ENCODE data around the gene ERRFI1. TPM values are rescaled to one million over a fixed set of nuclear protein-coding genes. Genes with fewer than 3 reads are reported as not detected.
A peak's percentile ranks its signal among the peaks of the same experiment; 100 is the strongest.
"Not testable (repeated sequence)": the region's sequence is repeated elsewhere in the genome, so short reads cannot be mapped to it uniquely, and the experiment has no call there.

Gene ERRFI1
- total RNA-seq = 100 to 1,000 TPM in 1 of 4 donors, 10 to 100 TPM in 2, 1 to 10 TPM in 1; 10.0 to 101 (median 70.0) TPM

- DNase-seq = peak; percentile 95
- peak within 1 kb of the TSS; percentile 68 to 92 (median 90) for H3K4me3 ChIP-seq
- H3K27me3 ChIP-seq = no peaks in the 10 kb centered on the region
- H3K27ac ChIP-seq = peak within 1 kb of the TSS; percentile 92 to 96 (median 94)
- intact Hi-C loops (cut with DNase I; ENCODE audit: low total_unique reads) (loop anchor here (5.0 to 10.0 kb wide), 3 partner anchors 111 to 291 kb away; partner anchors contain the start of gene SLC45A1), in situ Hi-C loops (cut with MboI; ENCODE audit: low pct_ligation_motif_present in 1 of 4, low pct_unique_long_range_greater_than_20kb in 1 of 4, low sequenced_read_pairs in 3 of 4) (no loop called here)
- no peaks in the 10 kb centered on the region for H3K36me3 ChIP-seq
- H3K9me3 ChIP-seq = no peaks in the 10 kb centered on the region
- peak in 1 of 5 experiments; percentile 4 for TF ChIP-seq CTCF (IDR thresholded peaks at IDR 0.05)
- peak; percentile 95 for TF ChIP-seq POLR2A (IDR thresholded peaks at IDR 0.05)
- TF ChIP-seq EP300 (IDR thresholded peaks at IDR 0.05; ENCODE audit: low read depth) = no peak
- peak; percentile 98 to 99 (median 99) for TF ChIP-seq POLR2AphosphoS5 (IDR thresholded peaks at IDR 0.05)
- WGBS, 2 donors (ENCODE audit: low coverage in 1 of 2) = 10 to 17% methylated on average over 17 to 64 of the region's 98 CpGs
- peaks cover 13 to 71% (median 41%) of the 10 kb centered on the region in 4 donors for H3K4me1 ChIP-seq
These were observed at the start of gene ERRFI1 for GRCh38 chr1:8026153-8026975. ERRFI1 (minus strand) TSS chr1:8026309; CDS start chr1:8015619, 10,690 bp downstream.

- Histone ChIP-seq H3K9me3 (no peaks in the 10 kb centered on the region), H3K4me3 (no peak overlapping the region), H3K27me3 (no peaks in the 10 kb centered on the region), H3K4me1 (peaks cover 14 to 36% (median 24%) of the 10 kb centered on the region in 4 donors), H3K36me3 (no peaks in the 10 kb centered on the region), H3K27ac (peak overlapping the region in 1 of 4 donors; percentile 73)
- 84% methylated on average over 10 of the region's 10 CpGs; no CpG with 5 or more reads in 1 of the 2 donors for WGBS, 2 donors (ENCODE audit: low coverage in 1 of 2)
- intact Hi-C loops (cut with DNase I; ENCODE audit: low total_unique reads) = no loop called here
- DNase-seq = no peak
- no peak for TF ChIP-seq POLR2A (IDR thresholded peaks at IDR 0.05)
- no peak for TF ChIP-seq CTCF (IDR thresholded peaks at IDR 0.05)
- no peak for TF ChIP-seq POLR2AphosphoS5 (IDR thresholded peaks at IDR 0.05)
- TF ChIP-seq EP300 (IDR thresholded peaks at IDR 0.05; ENCODE audit: low read depth) = no peak
- in situ Hi-C loops (cut with MboI; ENCODE audit: low pct_ligation_motif_present in 1 of 4, low pct_unique_long_range_greater_than_20kb in 1 of 4, low sequenced_read_pairs in 3 of 4) = no loop called here
These were observed 49.5 kb upstream of the ERRFI1 start for GRCh38 chr1:8075511-8076051.

GRCh38 chr1:8073112-8073855, 47.2 kb upstream of the ERRFI1 start:
- Histone ChIP-seq H3K9me3 (no peaks in the 10 kb centered on the region), H3K36me3 (no peaks in the 10 kb centered on the region), H3K27me3 (no peaks in the 10 kb centered on the region), H3K4me3 (no peak overlapping the region), H3K27ac (no peak overlapping the region), H3K4me1 (peaks cover 10 to 37% (median 24%) of the 10 kb centered on the region in 4 donors)
- intact Hi-C loops (cut with DNase I; ENCODE audit: low total_unique reads) (no loop called here), in situ Hi-C loops (cut with MboI; ENCODE audit: low pct_ligation_motif_present in 1 of 4, low pct_unique_long_range_greater_than_20kb in 1 of 4, low sequenced_read_pairs in 3 of 4) (no loop called here)
- WGBS, 2 donors (ENCODE audit: low coverage in 1 of 2) = 68 to 73% methylated on average over 5 to 7 of the region's 7 CpGs
- no peak for DNase-seq
- TF ChIP-seq POLR2AphosphoS5 (IDR thresholded peaks at IDR 0.05) = no peak
- TF ChIP-seq CTCF (IDR thresholded peaks at IDR 0.05) = no peak
- TF ChIP-seq POLR2A (IDR thresholded peaks at IDR 0.05) = no peak
- TF ChIP-seq EP300 (IDR thresholded peaks at IDR 0.05; ENCODE audit: low read depth) = no peak

GRCh38 chr1:8070381-8070811, 44.3 kb upstream of the ERRFI1 start:
- TF ChIP-seq POLR2AphosphoS5 (IDR thresholded peaks at IDR 0.05) = no peak
- TF ChIP-seq CTCF (IDR thresholded peaks at IDR 0.05) = no peak
- no peak for TF ChIP-seq POLR2A (IDR thresholded peaks at IDR 0.05)
- TF ChIP-seq EP300 (IDR thresholded peaks at IDR 0.05; ENCODE audit: low read depth) = no peak
- no peak for DNase-seq
- intact Hi-C loops (cut with DNase I; ENCODE audit: low total_unique reads) = no loop called here
- Histone ChIP-seq H3K36me3 (no peaks in the 10 kb centered on the region), H3K4me3 (no peak overlapping the region), H3K4me1 (peaks cover 0 to 10% (median 4%) of the 10 kb centered on the region in 4 donors), H3K9me3 (no peaks in the 10 kb centered on the region), H3K27me3 (no peaks in the 10 kb centered on the region), H3K27ac (no peak overlapping the region)
- WGBS, 2 donors (ENCODE audit: low coverage in 1 of 2) = 33 to 37% methylated on average over 6 to 10 of the region's 10 CpGs
- in situ Hi-C loops (cut with MboI; ENCODE audit: low pct_ligation_motif_present in 1 of 4, low pct_unique_long_range_greater_than_20kb in 1 of 4, low sequenced_read_pairs in 3 of 4) = no loop called here

GRCh38 chr1:8069614-8070320, 43.7 kb upstream of the ERRFI1 start:
- peaks cover 0 to 10% (median 3%) of the 10 kb centered on the region in 4 donors for H3K4me1 ChIP-seq
- intact Hi-C loops (cut with DNase I; ENCODE audit: low total_unique reads); H3K27me3 ChIP-seq; H3K9me3 ChIP-seq; H3K4me3 ChIP-seq; H3K27ac ChIP-seq; DNase-seq; in situ Hi-C loops (cut with MboI; ENCODE audit: low pct_ligation_motif_present in 1 of 4, low pct_unique_long_range_greater_than_20kb in 1 of 4, low sequenced_read_pairs in 3 of 4); H3K36me3 ChIP-seq: not testable (repeated sequence)
- WGBS, 2 donors (ENCODE audit: low coverage in 1 of 2) = 73 to 75% methylated on average over 6 to 8 of the region's 8 CpGs
